K562 (cell line): ENCODE results near the gene SHB. TPM values are rescaled to one million over a fixed set of nuclear protein-coding genes. Genes with fewer than 3 reads are reported as not detected.

ENCODE experiments used
- ATAC-seq: fragments of 200-7000 bp; cut with Tn5 transposase; 3 replicates; pipeline ENCODE4 v1.9.1; 2020; ENCODE audit warnings: moderate library complexity
- BruUV-seq: library from RNA; stranded (reverse); fragments of 400-500 nt; replicated peaks from 2 replicates; lab custom pipeline; 2021; lab: Mats Ljungman, UMichigan
- CTCF ChIA-PET: fragments of 300-600 bp; formaldehyde crosslinking; extraction: SDS; loops from one replicate; lab custom pipeline; 2021; ENCODE audit warnings: low intra/inter-chr PET ratio; lab: Yijun Ruan, JAX
- POLR2A ChIA-PET: fragments of 300-600, 350-650 bp; sonication (Branson Sonifier 250); formaldehyde crosslinking; extraction: SDS; loops from one replicate; lab custom pipeline; 2021; ENCODE audit warnings: antibody characterized with exemption, inconsistent platforms; lab: Yijun Ruan, JAX
- DNase-seq, 4 experiments: peaks; one replicate each; pipeline versions ENCODE4 v3.0.0 to v3.0.0-alpha.2; 2011 to 2018; ENCODE audit warnings: low spot score in 3 of 4, mixed read lengths in 3 of 4; ENCODE audit errors: extremely low read depth in 1 of 4
- FAIRE-seq: peaks from 2 replicates; lab custom pipeline; 2011; peaks lifted over from hg19 to GRCh38; lab: Jason Lieb, UNC
- H2AFZ ChIP-seq: 2 replicates; pipeline ENCODE4 v1.6.0; 2011; ENCODE audit warnings: low read depth, low read length, control low read depth, inconsistent platforms
- H3K27ac ChIP-seq: fragments of 200-600 bp; 3 replicates; pipeline ENCODE4 v1.8.0; 2011; ENCODE audit warnings: low read depth, mild to moderate bottlenecking, control low read depth, inconsistent platforms, low read length, moderate library complexity, mixed read lengths; ENCODE audit errors: extremely low read depth
- H3K27me3 ChIP-seq, 2 experiments: fragments of 300-600 bp in 1 of 2; 2 replicates in 1 of 2; 3 replicates in 1 of 2; pipeline versions ENCODE4 v1.6.0 to v1.8.0; 2011; ENCODE audit warnings: inconsistent platforms in 2 of 2, low read length in 2 of 2, mild to moderate bottlenecking in 1 of 2, mixed read lengths in 1 of 2, moderate library complexity in 1 of 2; ENCODE audit not compliant: control insufficient read depth in 2 of 2, insufficient read depth in 2 of 2
- H3K36me3 ChIP-seq: fragments of 300-600 bp; 3 replicates; pipeline ENCODE4 v1.8.0; 2011; ENCODE audit warnings: mild to moderate bottlenecking, low read length, inconsistent platforms; ENCODE audit not compliant: control insufficient read depth, insufficient read depth
- H3K4me1 ChIP-seq, 2 experiments: fragments of 200-600 bp in 1 of 2; replicated peaks in 1 of 2; 2 replicates in 1 of 2; 3 replicates in 1 of 2; pipeline versions ENCODE4 v1.5.1 to v1.8.0; 2011; ENCODE audit warnings: inconsistent platforms in 2 of 2, low read length in 2 of 2, mild to moderate bottlenecking in 1 of 2, mixed read lengths in 1 of 2, moderate library complexity in 1 of 2; ENCODE audit not compliant: control insufficient read depth in 2 of 2, insufficient read depth in 2 of 2
- H3K4me2 ChIP-seq: 2 replicates; pipeline ENCODE4 v1.6.1; 2011; ENCODE audit warnings: low read length, control low read depth, inconsistent platforms, mixed read lengths; ENCODE audit not compliant: insufficient read depth
- H3K4me3 ChIP-seq: fragments of 200-600 bp; sonication (generic), shearing (Covaris generic); 2 replicates; pipeline ENCODE4 v1.5.1; 2016; ENCODE audit warnings: control low read depth, inconsistent platforms
- H3K79me2 ChIP-seq: fragments of 200-600 bp; 3 replicates; pipeline ENCODE4 v1.8.0; 2011; ENCODE audit warnings: low read length, inconsistent platforms; ENCODE audit not compliant: control insufficient read depth, insufficient read depth
- H3K9ac ChIP-seq, 2 experiments: 2 replicates each; pipeline versions ENCODE4 v1.6.0 to v1.6.1; 2011; ENCODE audit warnings: low read depth in 2 of 2, low read length in 2 of 2, control low read depth in 1 of 2, inconsistent platforms in 1 of 2, mild to moderate bottlenecking in 1 of 2, mixed read lengths in 1 of 2; ENCODE audit not compliant: insufficient read depth in 1 of 2
- H3K9me1 ChIP-seq: one replicate; pipeline ENCODE4 v1.6.0; 2011; ENCODE audit warnings: inconsistent platforms, mild to moderate bottlenecking, low read length, moderate library complexity; ENCODE audit not compliant: control insufficient read depth, insufficient read depth
- H3K9me3 ChIP-seq: replicated peaks from 2 replicates; pipeline ENCODE4 v1.5.1; 2011; ENCODE audit warnings: low read depth, low read length, inconsistent platforms; ENCODE audit not compliant: control insufficient read depth, insufficient read depth
- H4K20me1 ChIP-seq: replicated peaks from 2 replicates; pipeline ENCODE4 v1.6.1; 2011; ENCODE audit warnings: low read length, inconsistent platforms, mixed read lengths; ENCODE audit not compliant: control insufficient read depth, insufficient read depth
- PBX2 ChIP-seq, 2 experiments: IDR thresholded peaks in 1 of 2; conservative IDR thresholded peaks in 1 of 2; 2 replicates each; pipeline ENCODE4 v1.6.1; 2016; ENCODE audit warnings: low read depth in 2 of 2, mild to moderate bottlenecking in 1 of 2, missing compliant biosample characterization in 1 of 2, missing genetic modification characterization in 1 of 2, moderate library complexity in 1 of 2
- RFX1 ChIP-seq: fragments of 450-650 bp; IDR thresholded peaks from 2 replicates; pipeline ENCODE4 v1.6.1; 2016; ENCODE audit warnings: mild to moderate bottlenecking, moderate library complexity
- ZC3H8 ChIP-seq: fragments of 450-650 bp; IDR thresholded peaks from 2 replicates; pipeline ENCODE4 v1.6.1; 2017
- whole genome bisulfite sequencing: fragments of 100-300 bp; shearing (Covaris generic); methylation state at CpG from one replicate; pipeline ENCODE4 v1.1.6; 2016; ENCODE audit warnings: low coverage, mixed read lengths; ENCODE audit not compliant: insufficient coverage; ENCODE audit errors: missing lambda C conversion rate; 5-methylcytosine and 5-hydroxymethylcytosine counted together
- in situ Hi-C: fragments of 300-500 bp; cut with MboI; formaldehyde crosslinking; loops from 4 replicates; pipeline ENCODE4 v1.15.0; 2018; ENCODE audit warnings: inconsistent platforms, mixed read lengths
- intact Hi-C: fragments of 100-400 bp; cut with micrococcal nuclease; formaldehyde crosslinking; loops from 2 replicates; pipeline ENCODE4 v1.14.2; 2022
- polyA plus RNA-seq, 8 experiments: library from polyadenylated mRNA; depleted of rRNA in 4 of 8; stranded (reverse) in 5 of 8; unstranded in 3 of 8; fragments of >200 nt; fragmentation: Nextera tagmentation in 2 of 8; fragmentation: Illumina TruSeq in 1 of 8; extraction: Ambion mirVana in 2 of 8; extraction: Trizol in 1 of 8; gene quantifications; 2 replicates each; pipeline versions ENCODE4 v1.2.1 to v1.2.3, GENCODE V29; 2011 to 2014; ENCODE audit warnings: inconsistent platforms in 1 of 8, missing spikeins in 1 of 8
- total RNA-seq, 7 experiments: library from RNA; depleted of rRNA in 6 of 7; stranded (reverse); fragments of >200 nt in 6 of 7; fragmentation: Illumina TruSeq in 2 of 7; extraction: Trizol in 2 of 7; gene quantifications; 2 replicates each; pipeline versions ENCODE4 v1.2.1 to v1.2.3, GENCODE V29; 2011 to 2021; ENCODE audit warnings: low replicate concordance in 1 of 7

The SHB gene
- total and polyA plus RNA-seq, 9 of the 15 experiments (the other 6 are each of a cell fraction or from before 2014, with no cell fraction given) = 0.78 to 16.0 (median 5.3) TPM

GRCh38 chr9:38022203-38022895 is 46.7 kb downstream of the SHB start:
- no peak overlapping the region for H2AFZ ChIP-seq
- DNase-seq (no peak), FAIRE-seq (no peak), ATAC-seq (no peak)
- H3K9me3 ChIP-seq = no peaks in the 10 kb centered on the region
- H3K9me1 ChIP-seq = no peaks in the 10 kb centered on the region
- intact Hi-C loops = no loop called here
- H3K9ac ChIP-seq = no peak overlapping the region
- H3K36me3 ChIP-seq = no peaks in the 10 kb centered on the region
- H3K27me3 ChIP-seq = no peaks in the 10 kb centered on the region
- ChIA-PET CTCF (no interaction called here), POLR2A (no interaction called here)
- in situ Hi-C loops = no loop called here
- no TSS peak for BruUV-seq
- H3K4me2 ChIP-seq = no peak overlapping the region
- whole genome bisulfite sequencing = 86% methylated on average over 17 of the region's 17 CpGs
- H3K79me2 ChIP-seq = peaks cover 12% of the 10 kb centered on the region; the same call in 2 of the 3 replicates
- no peak overlapping the region for H3K4me3 ChIP-seq
- TF ChIP-seq ZC3H8 (no peak), PBX2 (CRISPR knock-in tag; IDR thresholded peaks at IDR 0.05; ENCODE audit: low read depth) (no peak), PBX2 (tag; conservative IDR thresholded peaks at IDR 0.05; ENCODE audit: low read depth) (no peak), RFX1 (peak; percentile 63)
- peaks cover 26% of the 10 kb centered on the region for H4K20me1 ChIP-seq
- peaks cover 12 to 29% of the 10 kb centered on the region in 2 experiments; a peak in 3 of 5 replicates for H3K4me1 ChIP-seq
- H3K27ac ChIP-seq = no peak overlapping the region
